22Rv1 (cell line): ENCODE measurements around the gene KCNIP3.
"Not testable (repeated sequence)": the region's sequence is repeated elsewhere in the genome, so short reads cannot be mapped to it uniquely, and the experiment has no call there.

ENCODE experiments used
- H3K27ac ChIP-seq: fragments of 450-650 bp; 2 replicates; pipeline ENCODE4 v1.5.1; 2017
- CTCF ChIP-seq: fragments of 450-650 bp; IDR thresholded peaks from 2 replicates; pipeline ENCODE4 v1.5.1; 2017; ENCODE audit warnings: mild to moderate bottlenecking
- ZFX ChIP-seq: fragments of 450-650 bp; IDR thresholded peaks from 2 replicates; pipeline ENCODE4 v1.6.1; 2017; ENCODE audit warnings: antibody characterized with exemption, borderline replicate concordance

The KCNIP3 gene

GRCh38 chr2:95375532-95376150 is 78.5 kb downstream of the KCNIP3 start:
- H3K27ac ChIP-seq, result no peak overlapping the region
- no peak for TF ChIP-seq CTCF
- TF ChIP-seq ZFX, result no peak

- TF ChIP-seq ZFX (no peak), CTCF (no peak)
- no peak overlapping the region for H3K27ac ChIP-seq
Measured at GRCh38 chr2:95376311-95377215, 79.4 kb downstream of the KCNIP3 start.

GRCh38 chr2:95377216-95378123 is 80.3 kb downstream of the KCNIP3 start:
- TF ChIP-seq CTCF (no peak), ZFX (no peak)
- no peak overlapping the region for H3K27ac ChIP-seq

GRCh38 chr2:95378281-95378680 is 81.1 kb downstream of the KCNIP3 start:
- H3K27ac ChIP-seq, result not testable (repeated sequence)

- TF ChIP-seq ZFX (no peak), CTCF (no peak)
- H3K27ac ChIP-seq, result no peak overlapping the region
Measured at GRCh38 chr2:95379371-95379831, 82.3 kb downstream of the KCNIP3 start.

- TF ChIP-seq ZFX, result no peak
- no peak for TF ChIP-seq CTCF
- no peak overlapping the region for H3K27ac ChIP-seq
Measured at GRCh38 chr2:95380280-95380679, 83.1 kb downstream of the KCNIP3 start.

- H3K27ac ChIP-seq, result no peak overlapping the region
- TF ChIP-seq ZFX (no peak), CTCF (no peak)
Measured at GRCh38 chr2:95380731-95381130, 83.6 kb downstream of the KCNIP3 start.
